Middle frontal gyrus (tissue), 1 donor: ENCODE data around the gene INO80D.
"Not testable (repeated sequence)": the region's sequence is repeated elsewhere in the genome, so short reads cannot be mapped to it uniquely, and the experiment has no call there.

ENCODE experiments used
- DNase-seq: peaks from one replicate; pipeline ENCODE4 v3.0.0-alpha.2; 2015; ENCODE audit warnings: low spot score; ENCODE audit errors: extremely low spot score

INO80D gene

GRCh38 chr2:205986334-205986733, 99.6 kb downstream of the INO80D start:
- DNase-seq, result not testable (repeated sequence)

GRCh38 chr2:205984381-205984780, 101.6 kb downstream of the INO80D start:
- DNase-seq, result no peak

DNA sequence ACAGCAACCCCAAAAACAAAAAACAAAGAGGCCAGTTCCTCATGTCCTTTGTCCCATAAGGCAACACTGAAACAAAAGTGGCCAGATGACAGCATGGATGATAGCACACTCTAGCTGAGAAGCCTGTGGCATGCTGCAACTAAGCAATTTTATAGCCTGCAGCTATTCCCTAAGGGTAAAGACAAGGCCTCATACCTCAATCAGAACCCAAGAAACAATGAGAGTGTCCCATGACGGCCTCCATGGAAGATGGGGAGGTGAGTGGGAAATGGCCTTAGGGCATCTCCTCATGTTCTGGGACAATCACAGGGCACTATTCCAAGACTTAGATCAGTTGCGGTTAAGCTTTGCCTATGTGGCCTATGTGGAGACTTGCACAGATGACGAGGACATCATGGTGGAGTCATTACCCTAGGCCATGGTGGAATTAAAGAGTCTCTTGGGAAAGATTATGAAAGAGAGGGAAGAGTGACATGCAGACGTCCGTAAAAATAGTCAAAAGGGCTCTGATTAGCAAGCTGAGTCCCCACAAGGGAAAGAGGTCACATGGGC, 103.1 kb downstream of the INO80D start:
- DNase-seq, result no peak

GRCh38 chr2:205978728-205979127, 107.2 kb downstream of the INO80D start:
- DNase-seq, result not testable (repeated sequence)

- DNase-seq, result not testable (repeated sequence)
These were observed 108.3 kb downstream of the INO80D start for GRCh38 chr2:205977699-205978098.

DNA sequence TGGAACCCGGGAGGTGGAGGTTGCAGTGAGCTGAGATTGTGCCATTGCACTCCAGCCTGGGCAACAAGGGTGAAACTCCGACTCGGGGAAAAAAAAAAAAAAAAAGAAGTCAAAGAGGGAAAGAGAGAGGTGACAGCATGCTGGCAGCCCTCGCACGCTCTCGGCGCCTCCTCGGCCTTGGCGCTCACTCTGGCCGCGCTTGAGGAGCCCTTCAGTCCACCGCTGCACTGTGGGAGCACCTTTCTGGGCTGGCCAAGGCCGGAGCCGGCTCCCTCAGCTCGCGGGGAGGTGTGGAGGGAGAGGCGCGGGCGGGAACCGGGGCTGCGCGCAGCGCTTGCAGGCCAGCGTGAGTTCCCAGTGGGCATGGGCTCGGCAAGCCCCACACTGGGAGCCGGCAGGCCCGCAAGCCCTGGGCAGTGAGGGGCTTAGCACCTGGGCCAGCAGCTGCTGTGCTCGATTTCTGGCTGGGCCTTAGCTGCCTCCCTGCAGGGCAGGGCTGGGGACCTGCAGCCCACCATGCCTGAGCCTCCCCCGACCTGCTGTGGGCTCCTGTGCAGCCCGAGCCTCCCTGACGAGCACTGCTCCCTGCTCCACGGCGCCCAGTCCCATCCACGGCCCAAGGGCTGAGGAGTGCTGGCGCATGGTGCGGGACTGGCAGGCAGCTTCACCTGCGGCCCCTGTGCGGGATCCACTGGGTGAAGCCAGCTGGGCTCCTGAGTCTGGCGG, 108.9 kb downstream of the INO80D start:
- DNase-seq, result not testable (repeated sequence)

GRCh38 chr2:205976120-205976814, 109.7 kb downstream of the INO80D start:
- DNase-seq, result no peak

- DNase-seq, result no peak
These were observed 110.7 kb downstream of the INO80D start for GRCh38 chr2:205975082-205975949.

DNA sequence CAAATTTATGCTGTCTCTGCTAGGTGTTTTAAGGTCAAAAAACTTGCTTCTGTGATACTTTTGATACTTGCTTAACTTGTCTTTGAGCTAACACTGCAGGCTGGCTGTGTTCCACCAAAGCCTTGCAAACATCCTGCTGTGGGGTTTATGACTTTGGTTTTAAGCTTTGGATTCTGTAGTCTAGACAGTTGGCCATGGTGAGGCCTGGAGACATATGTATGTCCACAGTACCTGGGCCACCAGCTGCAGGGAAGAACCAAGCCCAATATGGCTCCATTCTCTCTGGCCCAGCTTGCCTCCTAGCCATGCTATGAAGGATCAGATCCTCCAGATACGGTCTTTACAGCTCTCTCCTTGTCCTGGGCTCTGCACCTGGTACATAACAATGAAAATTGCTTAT, 113.9 kb downstream of the INO80D start:
- no peak for DNase-seq

DNA sequence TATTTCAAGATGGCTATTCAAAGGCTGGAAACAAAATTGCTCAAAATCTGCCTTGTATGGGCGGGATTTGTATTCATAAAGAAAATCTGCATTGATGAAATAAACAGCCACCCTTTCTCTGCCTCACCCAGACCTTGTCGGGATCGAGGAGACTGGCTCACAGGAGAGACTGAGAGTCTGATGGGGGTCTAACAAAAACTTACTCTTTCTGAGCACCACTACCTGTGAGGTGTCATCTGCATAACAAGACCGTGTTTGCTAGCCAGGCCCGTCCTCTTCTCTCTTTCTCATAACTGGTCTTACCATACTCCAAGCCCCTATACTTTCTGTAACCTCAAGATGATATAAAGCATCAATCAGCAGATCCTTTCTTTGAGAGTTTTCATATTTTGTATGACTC, 115.6 kb downstream of the INO80D start:
- DNase-seq, result no peak

GRCh38 chr2:205969584-205969983, 116.4 kb downstream of the INO80D start:
- DNase-seq, result no peak

DNA sequence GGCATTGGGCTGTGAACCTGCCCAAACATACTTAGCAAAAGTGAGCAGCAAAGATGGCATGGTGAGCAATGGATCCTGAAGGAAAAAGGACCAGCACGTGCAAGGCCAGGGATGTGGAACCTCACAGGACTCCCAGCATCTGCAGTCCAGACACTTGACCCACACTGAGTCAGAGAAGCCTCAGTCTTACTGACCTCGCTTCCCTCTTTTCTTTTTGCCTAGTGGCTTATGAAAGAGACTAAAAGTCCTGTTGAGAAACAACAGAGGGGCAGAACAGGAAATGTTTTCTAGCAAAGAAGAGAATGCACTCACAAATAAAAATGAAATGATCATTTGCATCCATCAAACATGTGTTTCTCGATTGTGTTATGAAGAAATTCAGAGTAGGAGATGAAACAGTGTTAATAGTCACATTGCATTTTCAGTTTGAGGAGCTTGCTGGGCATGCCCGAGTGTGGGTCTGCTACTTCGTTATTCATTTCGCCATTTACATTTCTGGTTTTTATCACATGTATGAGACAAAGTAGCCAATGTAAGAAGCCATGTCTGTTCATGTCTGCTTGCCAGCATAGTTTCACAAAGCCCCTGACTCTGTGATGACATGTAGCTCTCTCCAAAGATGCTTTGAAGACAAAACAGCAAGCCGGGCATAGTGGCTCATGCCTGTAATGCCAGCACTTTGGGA, 118.4 kb downstream of the INO80D start:
- DNase-seq, result no peak

DNA sequence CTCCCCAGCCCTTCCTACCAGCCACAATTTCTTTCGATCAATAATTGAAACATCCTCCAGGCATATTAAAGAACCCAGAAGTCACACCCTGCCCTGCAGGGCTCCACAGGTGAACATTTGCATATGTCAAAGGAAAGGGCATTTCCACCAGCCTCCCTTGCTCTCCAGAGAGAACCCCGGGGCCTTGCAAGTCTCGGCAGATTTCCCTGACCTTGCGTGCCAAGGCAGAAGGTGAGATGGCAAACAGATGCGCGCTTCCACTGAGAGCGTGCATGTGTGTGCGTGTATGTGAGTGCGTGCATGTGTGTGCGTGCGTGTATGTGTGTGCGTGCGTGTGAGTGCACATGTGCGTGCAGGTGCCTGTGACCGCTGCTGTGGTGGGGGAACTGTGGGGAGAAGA, 120.3 kb downstream of the INO80D start:
- no peak for DNase-seq

GRCh38 chr2:205964111-205964761, 121.7 kb downstream of the INO80D start:
- no peak for DNase-seq

DNA sequence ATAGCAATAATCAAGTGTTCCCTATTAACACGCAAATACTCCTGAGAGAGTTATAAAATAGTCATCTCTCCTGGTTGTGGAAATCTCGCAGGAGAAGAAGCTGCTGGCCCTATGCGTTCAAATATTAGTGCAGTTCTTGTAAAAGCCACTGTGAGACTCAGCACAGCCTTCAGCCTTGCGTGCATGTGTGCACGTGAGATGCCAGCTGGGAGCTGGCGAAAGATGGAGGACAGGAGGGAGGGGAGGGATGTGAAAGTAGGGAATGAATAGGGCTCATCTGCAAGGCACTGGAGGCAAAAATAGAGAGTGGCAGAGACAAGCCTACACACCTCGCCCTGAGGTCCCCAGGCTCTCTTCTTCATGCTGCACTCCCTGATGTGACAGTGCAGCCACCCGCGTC, 126.5 kb downstream of the INO80D start:
- no peak for DNase-seq

GRCh38 chr2:205957452-205958154, 128.4 kb downstream of the INO80D start:
- no peak for DNase-seq

GRCh38 chr2:205954707-205955106, 131.3 kb downstream of the INO80D start:
- no peak for DNase-seq

DNA sequence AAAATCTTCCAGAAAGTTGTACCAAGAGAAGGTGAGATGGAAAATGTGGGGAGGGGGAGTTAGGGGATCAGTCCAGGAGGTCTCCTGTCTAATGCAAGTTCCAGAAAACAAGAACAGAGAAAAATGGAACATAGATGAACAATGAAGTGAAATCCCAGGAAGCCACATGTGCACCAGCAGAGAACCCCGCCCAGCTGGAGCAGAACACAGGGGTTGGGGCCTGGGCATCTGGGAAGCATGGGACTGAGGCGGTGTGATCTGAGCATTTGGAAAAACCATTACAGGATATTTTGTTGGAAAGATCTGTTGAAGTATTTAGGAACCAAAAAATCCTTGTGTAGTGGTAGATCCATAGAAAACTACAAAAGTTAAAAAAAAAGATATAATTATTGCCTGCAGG, 133.7 kb downstream of the INO80D start:
- DNase-seq, result no peak

DNA sequence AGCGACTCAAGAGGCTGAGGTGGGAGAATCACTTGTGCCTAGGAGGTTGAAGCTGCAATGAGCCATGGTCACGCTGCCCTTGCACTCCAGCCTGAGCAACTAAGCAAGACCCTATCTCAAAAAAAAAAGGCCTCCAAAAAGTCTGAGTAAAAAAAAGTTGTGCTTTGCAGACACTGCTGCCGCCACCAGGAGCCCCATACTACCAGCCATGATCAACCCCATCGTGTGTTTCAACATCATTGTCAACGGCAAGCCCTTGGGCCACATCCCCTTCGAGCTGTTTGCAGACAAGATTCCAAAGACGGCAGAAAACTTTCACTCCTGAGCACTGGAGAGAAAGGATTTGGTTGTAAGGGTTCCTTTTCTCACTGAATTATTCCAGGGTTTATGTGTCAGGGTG, 137.1 kb downstream of the INO80D start:
- DNase-seq, result no peak

GRCh38 chr2:205948496-205948837, 137.5 kb downstream of the INO80D start:
- no peak for DNase-seq
